ENCODE data around the gene UHMK1.

DNA sequence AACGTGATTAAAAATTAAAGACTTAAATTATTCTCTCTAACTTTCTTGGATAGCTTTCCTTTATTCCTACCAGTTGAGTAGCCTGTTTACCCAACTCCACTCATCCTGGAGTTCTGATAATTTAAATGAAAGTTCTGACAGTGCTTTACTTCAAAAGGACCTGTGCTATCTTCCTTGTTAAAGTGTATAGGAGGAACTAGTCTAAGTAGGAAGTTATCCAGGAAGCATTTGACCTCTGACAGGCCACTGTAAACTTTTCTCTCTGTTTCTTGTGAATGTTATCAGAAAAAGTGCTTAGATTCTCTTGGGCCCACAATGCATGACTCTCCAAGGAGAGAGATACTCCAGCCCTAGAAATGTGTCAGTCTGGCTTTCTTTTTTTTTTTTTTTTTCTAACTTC lies 73.1 kb downstream of the UHMK1 start:
- TF ChIP-seq EZH2 (IDR thresholded peaks at IDR 0.05; ENCODE audit: borderline replicate concordance) (no peak), CTCF (IDR thresholded peaks at IDR 0.05; ENCODE audit: poor library complexity) (no peak), EZH2phosphoT487 (IDR thresholded peaks at IDR 0.05; ENCODE audit: low read depth, severe bottlenecking, unreplicated experiment) (no peak)
